AG10803 (cell line): ENCODE measurements around the gene GTF2F1.
A peak's percentile ranks its signal among the peaks of the same experiment; 100 is the strongest.

Source experiments
- DNase-seq: peaks from one replicate; pipeline ENCODE4 v3.0.0; 2010; ENCODE audit warnings: low read depth
- H3K4me3 ChIP-seq: 2 replicates; pipeline ENCODE4 v1.5.1; 2011; ENCODE audit warnings: mild to moderate bottlenecking, low read length, control low read depth
- TF ChIP-seq, protein P1 (sequence below): conservative IDR thresholded peaks from 2 replicates; pipeline ENCODE4 v1.5.1; 2011; ENCODE audit warnings: mild to moderate bottlenecking, low read length, control low read depth, inconsistent platforms

The GTF2F1 gene

DNA sequence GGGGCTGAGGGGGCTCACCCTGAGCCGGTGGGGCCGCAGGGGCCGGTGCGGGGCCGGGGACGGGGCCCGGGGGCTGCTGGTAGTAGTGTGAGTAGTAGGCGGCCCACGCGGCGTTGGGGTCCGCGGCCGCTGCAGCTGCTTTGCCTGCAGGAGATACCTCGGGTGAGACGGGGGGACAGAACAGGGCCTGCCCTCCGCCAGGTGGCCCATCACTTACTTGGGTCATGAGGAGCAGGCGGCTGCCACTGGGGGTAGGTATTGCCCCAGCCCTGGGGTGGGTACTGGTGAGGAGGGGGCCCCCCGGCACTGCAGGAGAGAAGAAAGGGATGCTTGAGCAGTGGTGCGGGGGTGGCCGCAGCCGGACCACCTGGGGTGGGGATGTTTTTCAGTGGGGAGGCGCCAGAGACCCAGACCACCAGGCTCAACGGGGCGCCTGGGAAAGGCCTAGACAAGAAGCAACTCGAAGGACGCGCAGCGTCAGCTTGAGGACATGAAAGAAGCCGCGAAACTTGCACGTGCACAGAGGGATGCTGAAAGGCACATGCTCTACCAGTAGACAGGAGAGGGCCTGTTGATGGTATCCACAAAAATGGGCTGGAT, 22.7 kb upstream of the GTF2F1 start:
- DNase-seq = no peak
- H3K4me3 ChIP-seq = no peak overlapping the region
- TF ChIP-seq, protein P1, sequence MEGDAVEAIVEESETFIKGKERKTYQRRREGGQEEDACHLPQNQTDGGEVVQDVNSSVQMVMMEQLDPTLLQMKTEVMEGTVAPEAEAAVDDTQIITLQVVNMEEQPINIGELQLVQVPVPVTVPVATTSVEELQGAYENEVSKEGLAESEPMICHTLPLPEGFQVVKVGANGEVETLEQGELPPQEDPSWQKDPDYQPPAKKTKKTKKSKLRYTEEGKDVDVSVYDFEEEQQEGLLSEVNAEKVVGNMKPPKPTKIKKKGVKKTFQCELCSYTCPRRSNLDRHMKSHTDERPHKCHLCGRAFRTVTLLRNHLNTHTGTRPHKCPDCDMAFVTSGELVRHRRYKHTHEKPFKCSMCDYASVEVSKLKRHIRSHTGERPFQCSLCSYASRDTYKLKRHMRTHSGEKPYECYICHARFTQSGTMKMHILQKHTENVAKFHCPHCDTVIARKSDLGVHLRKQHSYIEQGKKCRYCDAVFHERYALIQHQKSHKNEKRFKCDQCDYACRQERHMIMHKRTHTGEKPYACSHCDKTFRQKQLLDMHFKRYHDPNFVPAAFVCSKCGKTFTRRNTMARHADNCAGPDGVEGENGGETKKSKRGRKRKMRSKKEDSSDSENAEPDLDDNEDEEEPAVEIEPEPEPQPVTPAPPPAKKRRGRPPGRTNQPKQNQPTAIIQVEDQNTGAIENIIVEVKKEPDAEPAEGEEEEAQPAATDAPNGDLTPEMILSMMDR = no peak

DNA sequence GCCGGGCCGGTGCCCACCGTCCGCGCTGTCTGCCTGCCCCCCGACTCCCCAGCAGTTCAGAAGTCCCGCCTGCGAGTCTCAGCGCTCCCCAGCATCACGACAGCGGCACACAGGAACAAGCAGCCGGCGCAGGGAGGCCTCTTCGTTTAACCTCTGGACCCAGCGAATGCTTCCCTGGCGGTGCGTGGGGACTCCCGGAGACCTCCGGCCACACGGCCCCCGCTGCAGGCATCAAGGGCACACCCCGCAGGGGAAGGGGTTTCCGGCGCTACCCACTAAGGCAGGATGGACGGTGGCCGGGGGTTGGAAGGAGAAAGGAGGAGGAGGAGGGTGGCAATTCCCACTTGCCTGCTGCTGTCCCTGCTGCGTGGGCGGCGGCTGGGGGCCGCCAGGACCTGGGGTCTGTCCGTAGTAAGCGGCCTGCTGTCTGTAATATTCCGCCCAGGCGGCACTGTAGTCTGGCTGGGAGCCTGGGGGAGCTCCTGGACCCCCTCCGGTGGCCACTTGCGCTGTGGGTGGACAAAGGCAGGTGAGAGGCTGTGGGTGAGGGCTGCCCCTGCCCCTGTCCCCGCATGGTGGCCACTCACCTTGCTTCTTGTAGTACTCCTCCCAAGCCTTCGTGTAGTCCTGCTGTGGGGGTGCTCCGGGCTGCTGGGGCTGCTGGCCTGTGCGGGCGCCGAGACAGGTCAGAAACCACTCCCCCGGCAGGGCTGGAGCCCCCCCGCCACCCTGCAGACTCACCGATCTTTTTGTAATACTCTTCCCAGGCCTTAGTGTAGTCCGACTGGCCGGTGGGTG, 22.0 kb upstream of the GTF2F1 start:
- DNase-seq = no peak
- H3K4me3 ChIP-seq = no peak overlapping the region
- TF ChIP-seq, protein P1 = no peak

DNA sequence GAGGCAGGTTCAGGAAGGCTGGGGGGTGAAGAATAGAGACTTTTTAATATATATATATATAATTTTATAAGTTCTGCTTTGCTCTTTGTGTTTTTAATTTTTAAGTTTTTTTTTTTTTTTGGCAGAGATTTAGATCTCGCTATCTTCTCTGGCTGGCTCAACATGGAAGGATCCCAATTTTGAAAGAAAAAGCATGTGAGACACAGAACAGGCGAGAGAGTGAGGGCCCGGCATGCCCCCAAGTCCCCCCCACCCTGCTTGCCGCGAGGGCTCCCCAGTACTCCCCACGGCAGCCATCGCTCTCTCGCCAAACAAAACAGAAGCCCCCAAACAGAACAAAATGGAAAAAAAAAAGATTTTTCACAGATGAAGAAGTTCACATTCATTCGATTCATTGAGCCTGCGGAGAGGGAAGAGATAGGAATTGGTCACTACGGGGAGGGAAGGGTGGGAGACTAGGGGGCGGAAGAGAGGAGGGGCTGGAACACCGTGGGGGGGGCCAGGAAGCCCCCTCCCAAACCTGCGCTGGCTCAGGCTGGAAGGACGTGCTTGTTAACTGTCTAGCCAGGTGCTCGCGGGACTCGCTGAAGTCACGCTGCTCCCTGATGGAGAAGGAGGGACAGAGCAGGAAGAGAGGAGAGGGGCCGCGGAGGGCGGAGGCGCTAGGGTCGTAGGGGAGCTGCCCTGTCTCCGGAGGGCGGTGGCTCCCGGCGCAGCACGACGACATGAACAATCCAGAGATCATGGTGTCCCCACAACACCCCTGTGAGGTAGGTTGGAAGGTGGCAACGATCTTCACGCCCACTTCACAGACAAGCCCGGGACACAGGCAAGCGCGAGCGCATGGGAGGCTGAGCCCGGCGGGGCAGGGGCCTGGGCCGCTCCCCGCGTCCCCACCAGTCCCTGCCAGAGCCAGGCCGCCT, 21.0 kb upstream of the GTF2F1 start:
- H3K4me3 ChIP-seq = no peak overlapping the region
- TF ChIP-seq, protein P1 = no peak
- no peak for DNase-seq

DNA sequence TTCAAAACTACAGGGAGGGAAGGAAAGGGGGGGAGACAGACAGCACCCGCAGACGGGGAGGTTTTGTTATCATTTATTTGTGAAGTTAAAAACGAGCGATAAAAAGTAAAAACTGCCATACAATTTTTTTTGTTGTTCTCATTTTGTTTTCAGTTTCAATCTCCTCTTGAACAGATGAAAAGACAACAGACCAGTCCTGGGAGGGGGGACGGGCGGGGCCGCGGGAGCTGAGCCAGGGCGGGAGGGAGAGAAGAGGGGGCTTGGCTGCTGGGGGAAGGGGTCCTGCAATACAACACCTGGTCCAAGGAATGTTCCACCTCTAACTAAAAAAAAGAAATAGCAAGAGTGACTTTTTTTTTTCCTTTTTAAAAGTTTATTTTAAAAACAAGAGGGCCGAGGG, 20.3 kb upstream of the GTF2F1 start:
- no peak for DNase-seq
- TF ChIP-seq, protein P1 = no peak
- no peak overlapping the region for H3K4me3 ChIP-seq

DNA sequence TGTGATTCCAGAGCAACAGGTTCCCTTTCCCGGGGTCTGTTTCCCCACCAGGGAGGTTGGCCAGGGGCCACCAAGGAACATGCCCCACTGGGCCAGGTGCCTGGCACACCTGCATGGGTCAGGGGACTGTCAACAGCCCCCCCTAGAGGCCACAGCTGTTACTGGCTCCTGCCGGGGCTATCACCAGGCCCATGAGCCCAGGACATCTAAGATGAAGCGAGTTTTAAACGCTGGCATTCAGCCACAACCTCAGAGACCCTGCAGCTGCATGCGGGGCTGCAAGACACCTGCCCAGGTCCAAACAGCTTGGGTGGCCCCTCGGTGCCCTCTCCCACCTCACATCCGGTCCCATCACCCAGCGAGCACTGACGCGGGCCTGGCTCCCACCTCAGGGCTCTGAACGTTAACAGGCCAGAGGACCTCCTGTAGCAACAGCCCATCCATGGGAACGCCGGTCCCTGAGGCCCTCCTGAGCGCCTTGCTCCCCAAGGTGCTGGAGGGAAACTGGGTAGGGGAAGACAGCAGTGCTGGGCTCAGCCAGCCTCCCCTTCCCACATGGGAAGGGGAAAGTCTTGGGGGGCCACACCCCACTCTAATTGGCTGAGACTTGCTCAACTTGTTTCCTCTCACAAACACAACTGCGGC, 19.6 kb upstream of the GTF2F1 start:
- DNase-seq = no peak
- TF ChIP-seq, protein P1 = peak; percentile 41
- H3K4me3 ChIP-seq = no peak overlapping the region

DNA sequence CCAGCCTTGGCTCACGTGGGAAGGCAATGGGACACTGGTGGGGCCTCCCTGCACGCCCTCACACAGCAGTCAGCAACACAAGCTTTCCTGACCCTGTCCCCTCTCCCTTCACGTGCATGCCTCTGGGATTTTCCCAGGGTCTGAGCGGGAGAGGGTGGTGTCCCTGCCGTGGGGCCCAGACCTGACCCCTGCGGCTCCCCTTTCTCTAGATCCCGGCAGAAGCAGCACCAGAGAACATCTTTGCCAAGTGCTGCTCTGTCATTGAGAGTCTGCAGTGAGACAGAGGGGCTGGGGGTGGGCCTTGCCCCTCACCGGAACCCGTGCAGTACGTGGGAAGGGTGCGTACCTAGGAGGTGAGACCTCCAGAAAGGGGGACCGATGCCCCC, 19.1 kb upstream of the GTF2F1 start:
- H3K4me3 ChIP-seq = no peak overlapping the region
- DNase-seq = no peak
- TF ChIP-seq, protein P1 = no peak
